HFFc6 (cell line): Measurements from ENCODE around the gene MAST4. TPM values are rescaled to one million over a fixed set of nuclear protein-coding genes. Genes with fewer than 3 reads are reported as not detected.

Source experiments
- DNase-seq: peaks from one replicate; pipeline ENCODE4 v3.0.0-alpha.2; 2018
- H3K27ac Mint-ChIP-seq: 2 replicates; pipeline ENCODE4 v1.8.0; 2020; ENCODE audit warnings: mild to moderate bottlenecking, mixed read lengths
- H3K27me3 Mint-ChIP-seq: 2 replicates; pipeline ENCODE4 v1.8.0; 2021; ENCODE audit warnings: mild to moderate bottlenecking, moderate library complexity, mixed read lengths; ENCODE audit not compliant: insufficient read depth
- H3K36me3 Mint-ChIP-seq: 2 replicates; pipeline ENCODE4 v1.8.0; 2021; ENCODE audit warnings: low read depth, mixed read lengths
- H3K4me1 Mint-ChIP-seq: 2 replicates; pipeline ENCODE4 v1.8.0; 2020; ENCODE audit warnings: low read depth, mixed read lengths
- H3K4me3 Mint-ChIP-seq: 2 replicates; pipeline ENCODE4 v1.8.0; 2020; ENCODE audit warnings: mild to moderate bottlenecking, moderate library complexity, mixed read lengths
- H3K9me3 Mint-ChIP-seq: 2 replicates; pipeline ENCODE4 v1.8.0; 2020; ENCODE audit warnings: mild to moderate bottlenecking, mixed read lengths
- CTCF ChIP-seq: fragments of 200-600 bp; sonication (generic); IDR thresholded peaks from 2 replicates; pipeline ENCODE4 v1.5.0; 2021; ENCODE audit warnings: antibody characterized with exemption, mild to moderate bottlenecking
- total RNA-seq, 6 experiments: library from RNA; stranded (reverse); fragmentation: NEBNext Ultra II Directional; extraction: Animal tissue kit (Norgen Biotek cat#: 25700); gene quantifications; 2 replicates in 1 of 6; 3 replicates in 5 of 6; pipeline ENCODE4 v1.2.3, GENCODE V29; 2021

The MAST4 gene
- total RNA-seq, 6 experiments from 2014 or later: 3.0 to 5.6 (median 3.9) TPM

GRCh38 chr5:66974256-66974655, 378.1 kb downstream of the MAST4 start:
- no peak for TF ChIP-seq CTCF
- H3K36me3 Mint-ChIP-seq: no peaks in the 10 kb centered on the region
- H3K27me3 Mint-ChIP-seq: no peaks in the 10 kb centered on the region
- H3K4me1 Mint-ChIP-seq: no peaks in the 10 kb centered on the region; the same call in 1 of the 2 replicates
- no peak overlapping the region for H3K27ac Mint-ChIP-seq
- DNase-seq: peak; percentile 10
- no peaks in the 10 kb centered on the region for H3K9me3 Mint-ChIP-seq
- H3K4me3 Mint-ChIP-seq: no peak overlapping the region

GRCh38 chr5:66976108-66976507, 379.9 kb downstream of the MAST4 start:
- Mint-ChIP-seq H3K4me1 (no peaks in the 10 kb centered on the region; the same call in 1 of the 2 replicates), H3K9me3 (no peaks in the 10 kb centered on the region), H3K27me3 (no peaks in the 10 kb centered on the region), H3K27ac (no peak overlapping the region), H3K36me3 (no peaks in the 10 kb centered on the region), H3K4me3 (no peak overlapping the region)
- no peak for TF ChIP-seq CTCF
- no peak for DNase-seq

- no peak overlapping the region for H3K27ac Mint-ChIP-seq
- no peak overlapping the region for H3K4me3 Mint-ChIP-seq
Measured at GRCh38 chr5:66979738-66980137, 383.5 kb downstream of the MAST4 start.

GRCh38 chr5:66981266-66982055, 385.3 kb downstream of the MAST4 start:
- Mint-ChIP-seq H3K36me3 (no peaks in the 10 kb centered on the region), H3K27ac (no peak overlapping the region), H3K4me1 (no peaks in the 10 kb centered on the region), H3K9me3 (no peaks in the 10 kb centered on the region), H3K4me3 (no peak overlapping the region), H3K27me3 (peaks cover 7% of the 10 kb centered on the region)
- no peak for TF ChIP-seq CTCF
- DNase-seq: no peak

More at GRCh38 chr5:66979738-66980137, 383.5 kb downstream of the MAST4 start:
- no peak for TF ChIP-seq CTCF
- peaks cover 4% of the 10 kb centered on the region for H3K27me3 Mint-ChIP-seq
- no peak for DNase-seq
- no peaks in the 10 kb centered on the region for H3K9me3 Mint-ChIP-seq
- H3K4me1 Mint-ChIP-seq: no peaks in the 10 kb centered on the region
- no peaks in the 10 kb centered on the region for H3K36me3 Mint-ChIP-seq

- Mint-ChIP-seq H3K9me3 (no peaks in the 10 kb centered on the region), H3K4me1 (peaks cover 2% of the 10 kb centered on the region), H3K36me3 (no peaks in the 10 kb centered on the region), H3K27ac (no peak overlapping the region), H3K27me3 (peaks cover 7% of the 10 kb centered on the region), H3K4me3 (no peak overlapping the region)
- TF ChIP-seq CTCF: no peak
- DNase-seq: no peak
Measured at GRCh38 chr5:66982056-66982387, 385.8 kb downstream of the MAST4 start.
